HG02981 (cell line): ENCODE data around the gene BSND.
A peak's percentile ranks its signal among the peaks of the same experiment; 100 is the strongest.

Source experiments
- ATAC-seq: cut with Tn5 transposase; IDR thresholded peaks from one replicate; pipeline ENCODE4 v1.9.1; 2021; ENCODE audit warnings: mild to moderate bottlenecking, moderate library complexity; ENCODE audit not compliant: unreplicated experiment

BSND gene

GRCh38 chr1:54990916-54991315, 7.8 kb upstream of the BSND start:
- no peak for ATAC-seq

- no peak for ATAC-seq
Observed at GRCh38 chr1:54991939-54992338, 6.8 kb upstream of the BSND start.

GRCh38 chr1:54993140-54993539, 5.6 kb upstream of the BSND start:
- ATAC-seq = no peak

GRCh38 chr1:54994355-54994990, 4.3 kb upstream of the BSND start:
- no peak for ATAC-seq

GRCh38 chr1:54995013-54995760, 3.5 kb upstream of the BSND start:
- ATAC-seq = no peak

GRCh38 chr1:54995835-54996234, 2.9 kb upstream of the BSND start:
- no peak for ATAC-seq

- peak; percentile 74 for ATAC-seq
Observed at GRCh38 chr1:54996359-54996868, 2.3 kb upstream of the BSND start.

- no peak for ATAC-seq
Observed at GRCh38 chr1:54996869-54997710, 1.6 kb upstream of the BSND start.

GRCh38 chr1:54997711-54997986, 1.1 kb upstream of the BSND start:
- no peak for ATAC-seq

- no peak for ATAC-seq
Observed at GRCh38 chr1:54998100-54998499, 633 bp upstream of the BSND start.

- no peak for ATAC-seq
Observed at GRCh38 chr1:55000110-55001085, 1.7 kb downstream of the BSND start.

- ATAC-seq = no peak
Observed at GRCh38 chr1:55001311-55001710, 2.6 kb downstream of the BSND start.

- no peak for ATAC-seq
Observed at GRCh38 chr1:55002686-55003085, 4.0 kb downstream of the BSND start.

GRCh38 chr1:55005351-55006140, 6.8 kb downstream of the BSND start:
- ATAC-seq = no peak

GRCh38 chr1:55006931-55007330, 8.2 kb downstream of the BSND start:
- ATAC-seq = no peak

- ATAC-seq = no peak
Observed at GRCh38 chr1:55007625-55008024, 8.9 kb downstream of the BSND start.

- ATAC-seq = no peak
Observed at GRCh38 chr1:55010194-55010886, 11.6 kb downstream of the BSND start.

- no peak for ATAC-seq
Observed at GRCh38 chr1:55010887-55011217, 12.1 kb downstream of the BSND start.

GRCh38 chr1:55012661-55013060, 13.9 kb downstream of the BSND start:
- no peak for ATAC-seq
